Ishikawa (cell line): ENCODE results near the gene ZNF281.

Experiments
- CEBPB ChIP-seq: IDR thresholded peaks from 2 replicates; pipeline ENCODE4 v1.6.1; 2012
- CREB1 ChIP-seq: IDR thresholded peaks from 2 replicates; pipeline ENCODE4 v1.6.1; 2012; ENCODE audit warnings: low read depth
- EGR1 ChIP-seq: IDR thresholded peaks from 2 replicates; pipeline ENCODE4 v1.6.1; 2012
- EP300 ChIP-seq: IDR thresholded peaks from 2 replicates; pipeline ENCODE4 v1.6.1; 2012; ENCODE audit warnings: borderline replicate concordance
- FOXM1 ChIP-seq: IDR thresholded peaks from 2 replicates; pipeline ENCODE4 v1.6.1; 2012; ENCODE audit warnings: low read depth, borderline replicate concordance
- MAX ChIP-seq: IDR thresholded peaks from 2 replicates; pipeline ENCODE4 v1.6.1; 2012
- NFIC ChIP-seq: IDR thresholded peaks from 2 replicates; pipeline ENCODE4 v1.6.1; 2012
- RAD21 ChIP-seq: IDR thresholded peaks from 2 replicates; pipeline ENCODE4 v1.6.1; 2012; ENCODE audit warnings: low read depth
- REST ChIP-seq: IDR thresholded peaks from 2 replicates; pipeline ENCODE4 v1.6.1; 2012; ENCODE audit warnings: low read depth, mild to moderate bottlenecking
- TAF1 ChIP-seq: IDR thresholded peaks from 2 replicates; pipeline ENCODE4 v1.6.1; 2012; ENCODE audit warnings: low read depth, mild to moderate bottlenecking
- TCF12 ChIP-seq: IDR thresholded peaks from 2 replicates; pipeline ENCODE4 v1.6.1; 2012; ENCODE audit warnings: low read depth
- TEAD4 ChIP-seq: IDR thresholded peaks from 2 replicates; pipeline ENCODE4 v1.6.1; 2012
- USF1 ChIP-seq: IDR thresholded peaks from 2 replicates; pipeline ENCODE4 v1.6.1; 2012
- YY1 ChIP-seq: IDR thresholded peaks from 2 replicates; pipeline ENCODE4 v1.6.1; 2012; ENCODE audit warnings: low read depth
- ZBTB7A ChIP-seq: IDR thresholded peaks from 2 replicates; pipeline ENCODE4 v1.6.1; 2012; ENCODE audit warnings: low read depth

Gene ZNF281

GRCh38 chr1:200454425-200454824 lies 44.6 kb upstream of the ZNF281 start:
- TF ChIP-seq RAD21, result no peak
- no peak for TF ChIP-seq REST
- TF ChIP-seq CREB1, result no peak
- no peak for TF ChIP-seq EP300
- no peak for TF ChIP-seq USF1
- no peak for TF ChIP-seq MAX
- TF ChIP-seq EGR1, result no peak
- TF ChIP-seq NFIC, result no peak
- TF ChIP-seq TAF1, result no peak
- no peak for TF ChIP-seq ZBTB7A
- no peak for TF ChIP-seq YY1
- no peak for TF ChIP-seq TCF12
- TF ChIP-seq FOXM1, result no peak

GRCh38 chr1:200453553-200453905 lies 43.7 kb upstream of the ZNF281 start:
- TF ChIP-seq MAX (no peak), CREB1 (no peak), CEBPB (no peak), USF1 (no peak), EP300 (no peak), TAF1 (no peak), FOXM1 (no peak), TEAD4 (no peak), RAD21 (no peak), REST (no peak), EGR1 (no peak), NFIC (no peak)

GRCh38 chr1:200452850-200453552 lies 43.2 kb upstream of the ZNF281 start:
- TF ChIP-seq ZBTB7A (no peak), MAX (no peak), CEBPB (no peak), REST (no peak), TCF12 (no peak), USF1 (no peak), TEAD4 (no peak), RAD21 (no peak), EP300 (no peak), FOXM1 (no peak), TAF1 (no peak), NFIC (no peak), CREB1 (no peak), EGR1 (no peak), YY1 (no peak)

GRCh38 chr1:200448034-200448762 lies 38.4 kb upstream of the ZNF281 start:
- TF ChIP-seq ZBTB7A (no peak), YY1 (no peak), EP300 (no peak), FOXM1 (no peak), NFIC (no peak), EGR1 (no peak), MAX (no peak)
